Keratinocyte (primary cell): ENCODE data around the gene CEP120. TPM values are rescaled to one million over a fixed set of nuclear protein-coding genes. Genes with fewer than 3 reads are reported as not detected.

Experiments
- DNase-seq: peaks from one replicate; pipeline ENCODE4 v3.0.0-alpha.2; 2011; ENCODE audit warnings: low read depth, missing footprints, low spot score
- FAIRE-seq: peaks from 2 replicates; lab custom pipeline; 2011; peaks lifted over from hg19 to GRCh38; lab: Jason Lieb, UNC
- H2AFZ ChIP-seq: 2 replicates; pipeline ENCODE4 v1.6.0; 2012; ENCODE audit warnings: low read length, control low read depth, inconsistent platforms; ENCODE audit not compliant: control insufficient read depth
- H3K27ac ChIP-seq: 2 replicates; pipeline ENCODE4 v1.5.1; 2011; ENCODE audit warnings: low read length; ENCODE audit not compliant: control insufficient read depth, insufficient read depth
- H3K27me3 ChIP-seq: 3 replicates; pipeline ENCODE4 v1.6.0; 2011; ENCODE audit warnings: low read length; ENCODE audit not compliant: control insufficient read depth, insufficient read depth; ENCODE audit errors: extremely low read depth
- H3K36me3 ChIP-seq, 2 experiments: 2 replicates in 1 of 2; 3 replicates in 1 of 2; pipeline ENCODE4 v1.5.1; 2011; ENCODE audit warnings: low read length in 2 of 2, mild to moderate bottlenecking in 1 of 2; ENCODE audit not compliant: control insufficient read depth in 2 of 2, insufficient read depth in 2 of 2; ENCODE audit errors: extremely low read depth in 1 of 2
- H3K4me1 ChIP-seq: 3 replicates; pipeline ENCODE4 v1.5.1; 2011; ENCODE audit warnings: low read length; ENCODE audit not compliant: control insufficient read depth, insufficient read depth; ENCODE audit errors: extremely low read depth
- H3K4me2 ChIP-seq: 3 replicates; pipeline ENCODE4 v1.6.0; 2011; ENCODE audit warnings: low read depth, low read length; ENCODE audit not compliant: control insufficient read depth, insufficient read depth; ENCODE audit errors: extremely low read depth
- H3K4me3 ChIP-seq, 3 experiments: fragments of 200-600 bp in 1 of 3; sonication (generic) in 1 of 3; 2 replicates in 2 of 3; 3 replicates in 1 of 3; pipeline ENCODE4 v1.5.1; 2011 to 2016; ENCODE audit warnings: low read length in 3 of 3, mild to moderate bottlenecking in 3 of 3, control low read depth in 2 of 3, inconsistent platforms in 1 of 3, low read depth in 1 of 3, mixed read lengths in 1 of 3, mixed run types in 1 of 3, moderate library complexity in 1 of 3; ENCODE audit not compliant: control insufficient read depth in 2 of 3, insufficient read depth in 2 of 3; ENCODE audit errors: extremely low read depth in 1 of 3
- H3K79me2 ChIP-seq: 2 replicates; pipeline ENCODE4 v1.6.0; 2012; ENCODE audit warnings: low read length; ENCODE audit not compliant: control insufficient read depth, insufficient read depth
- H3K9ac ChIP-seq: 3 replicates; pipeline ENCODE4 v1.6.0; 2011; ENCODE audit warnings: low read length; ENCODE audit not compliant: control insufficient read depth, insufficient read depth; ENCODE audit errors: extremely low read depth
- H3K9me1 ChIP-seq: 3 replicates; pipeline ENCODE4 v1.6.0; 2011; ENCODE audit warnings: low read length; ENCODE audit not compliant: control insufficient read depth, insufficient read depth; ENCODE audit errors: extremely low read depth
- H3K9me3 ChIP-seq: 2 replicates; pipeline ENCODE4 v1.5.1; 2012; ENCODE audit warnings: low read depth, low read length; ENCODE audit not compliant: control insufficient read depth
- H4K20me1 ChIP-seq: 3 replicates; pipeline ENCODE4 v1.6.0; 2011; ENCODE audit warnings: low read length; ENCODE audit not compliant: control insufficient read depth, insufficient read depth; ENCODE audit errors: extremely low read depth
- CTCF ChIP-seq, 3 experiments: IDR thresholded peaks in 1 of 3; conservative IDR thresholded peaks in 1 of 3; optimal IDR thresholded peaks in 1 of 3; 2 replicates in 2 of 3; 3 replicates in 1 of 3; pipeline versions ENCODE3 to v1.5.1; 2011; ENCODE audit warnings: low read length in 3 of 3, mild to moderate bottlenecking in 3 of 3, moderate library complexity in 2 of 3, control low read depth in 1 of 3, inconsistent platforms in 1 of 3; ENCODE audit not compliant: insufficient read depth in 2 of 3; ENCODE audit errors: extremely low read depth in 1 of 3
- EZH2 ChIP-seq: IDR thresholded peaks from one replicate; pipeline ENCODE4 v1.6.1; 2012; ENCODE audit warnings: inconsistent platforms, mild to moderate bottlenecking, low read length, moderate library complexity
- dilution Hi-C: fragments of 300-500 bp; cut with MboI; formaldehyde crosslinking; loops from one replicate; pipeline ENCODE4 v1.7.0; 2020; ENCODE audit warnings: low sequenced_read_pairs; ENCODE audit not compliant: extremely low pct_ligation_motif_present
- polyA plus RNA-seq, 5 experiments: library from polyadenylated mRNA; depleted of rRNA in 3 of 5; stranded (reverse) in 3 of 5; stranded (forward) in 1 of 5; unstranded in 1 of 5; fragments of >200 nt; gene quantifications; 1 replicate in 1 of 5; 2 replicates in 3 of 5; 3 replicates in 1 of 5; pipeline versions ENCODE4 v1.2.1 to v1.2.3, GENCODE V29; 2011 to 2012; ENCODE audit warnings: missing spikeins in 2 of 5, low read depth in 1 of 5, low replicate concordance in 1 of 5

The CEP120 gene
- polyA plus RNA-seq, 1 donor (not counting 4 experiments of a cell fraction or from before 2014, with no cell fraction given) = 11.7 TPM

GRCh38 chr5:123350742-123351141 is 72.5 kb downstream of the CEP120 start:
- no peak overlapping the region for H2AFZ ChIP-seq
- H3K36me3 ChIP-seq = peaks cover 4% of the 10 kb centered on the region in 2 experiments
- no peak overlapping the region for H3K27ac ChIP-seq
- H3K4me2 ChIP-seq = no peak overlapping the region
- FAIRE-seq (no peak), DNase-seq (no peak)
- no peaks in the 10 kb centered on the region for H3K79me2 ChIP-seq
- H4K20me1 ChIP-seq = no peaks in the 10 kb centered on the region
- no peaks in the 10 kb centered on the region for H3K9me3 ChIP-seq
- H3K4me3 ChIP-seq = no peak overlapping the region
- H3K9ac ChIP-seq = no peak overlapping the region
- no peaks in the 10 kb centered on the region for H3K9me1 ChIP-seq
- no peaks in the 10 kb centered on the region for H3K27me3 ChIP-seq
- no peak for TF ChIP-seq EZH2
- TF ChIP-seq CTCF (optimal IDR thresholded peaks at IDR 0.05 in 1 of 3, IDR thresholded peaks at IDR 0.05 in 1 of 3, conservative IDR thresholded peaks at IDR 0.05 in 1 of 3; ENCODE audit: extremely low read depth in 1 of 3, insufficient read depth in 2 of 3, low read length in 3 of 3) = no peak
- no peaks in the 10 kb centered on the region for H3K4me1 ChIP-seq
- dilution Hi-C loops = no loop called here

- dilution Hi-C loops = no loop called here
- no peak for DNase-seq
- FAIRE-seq = no peak
Measured at GRCh38 chr5:123344816-123345426, 78.3 kb downstream of the CEP120 start.

More at GRCh38 chr5:123344816-123345426, 78.3 kb downstream of the CEP120 start:
- peaks cover 4% of the 10 kb centered on the region in 2 experiments for H3K36me3 ChIP-seq
- H3K4me3 ChIP-seq = no peak overlapping the region
- TF ChIP-seq CTCF (optimal IDR thresholded peaks at IDR 0.05 in 1 of 3, IDR thresholded peaks at IDR 0.05 in 1 of 3, conservative IDR thresholded peaks at IDR 0.05 in 1 of 3; ENCODE audit: extremely low read depth in 1 of 3, insufficient read depth in 2 of 3, low read length in 3 of 3) = peak; percentile 33 to 61 (median 50)
- no peak for TF ChIP-seq EZH2
- no peaks in the 10 kb centered on the region for H3K9me1 ChIP-seq
- no peak overlapping the region for H3K9ac ChIP-seq
- no peak overlapping the region for H3K27ac ChIP-seq
- no peak overlapping the region for H2AFZ ChIP-seq
- no peaks in the 10 kb centered on the region for H3K79me2 ChIP-seq
- no peaks in the 10 kb centered on the region for H3K27me3 ChIP-seq
- H4K20me1 ChIP-seq = no peaks in the 10 kb centered on the region
- H3K4me2 ChIP-seq = no peak overlapping the region
- H3K4me1 ChIP-seq = no peaks in the 10 kb centered on the region
- H3K9me3 ChIP-seq = no peaks in the 10 kb centered on the region
